ENCODE measurements around the gene POMGNT2. TPM values are rescaled to one million over a fixed set of nuclear protein-coding genes. Genes with fewer than 3 reads are reported as not detected.

The POMGNT2 gene
- total RNA-seq, 4 donors from 2014 or later: 22.4 to 39.6 (median 31.1) TPM

DNA sequence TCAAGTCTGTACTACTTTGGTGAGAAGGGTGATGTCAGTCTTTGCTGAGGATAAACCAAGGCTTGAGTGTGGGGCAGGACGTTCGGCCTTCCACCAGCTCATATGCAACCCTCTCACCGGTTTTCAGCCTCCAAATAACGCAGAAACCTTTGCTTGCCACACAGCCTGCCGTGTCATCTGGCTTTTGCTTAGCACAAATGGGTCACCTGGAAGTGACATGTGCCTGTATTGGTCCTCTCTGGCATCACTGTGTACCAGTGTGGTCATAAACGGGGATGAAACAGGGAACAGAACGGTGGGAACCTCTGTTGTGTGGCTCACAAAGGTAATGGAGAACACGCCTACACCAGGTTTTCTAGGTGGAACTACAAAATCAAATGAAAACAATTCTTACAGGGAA lies 7.1 kb downstream of the POMGNT2 start:
- peaks cover 9 to 31% (median 26%) of the 10 kb centered on the region in 4 donors for H3K4me1 ChIP-seq
- peaks cover 0 to 3% (median 0%) of the 10 kb centered on the region in 4 donors for H3K36me3 ChIP-seq
- DNase-seq (ENCODE audit: extremely low spot score): no peak
- intact Hi-C loops (cut with DNase I): no loop called here
- 92% methylated on average over 8 of the region's 8 CpGs for WGBS
- no peak overlapping the region for H3K27ac ChIP-seq (replicated peaks in 1 of 4)
- no peak overlapping the region for H3K4me3 ChIP-seq
- H3K27me3 ChIP-seq: no peaks in the 10 kb centered on the region
- TF ChIP-seq CTCF (IDR thresholded peaks at IDR 0.05) (no peak), EP300 (IDR thresholded peaks at IDR 0.05) (no peak), POLR2A (IDR thresholded peaks at IDR 0.05; ENCODE audit: low read depth) (no peak), POLR2AphosphoS5 (IDR thresholded peaks at IDR 0.05) (no peak)
- H3K9me3 ChIP-seq: no peaks in the 10 kb centered on the region

- no peak overlapping the region for H3K4me3 ChIP-seq
- no peak for TF ChIP-seq EP300 (IDR thresholded peaks at IDR 0.05)
- TF ChIP-seq CTCF (IDR thresholded peaks at IDR 0.05): no peak
- no peak for TF ChIP-seq POLR2A (IDR thresholded peaks at IDR 0.05; ENCODE audit: low read depth)
- no peak for TF ChIP-seq POLR2AphosphoS5 (IDR thresholded peaks at IDR 0.05)
- H3K27me3 ChIP-seq: no peaks in the 10 kb centered on the region
- no peaks in the 10 kb centered on the region for H3K9me3 ChIP-seq
- no peak overlapping the region for H3K27ac ChIP-seq (replicated peaks in 1 of 4)
- intact Hi-C loops (cut with DNase I): no loop called here
- peaks cover 0 to 3% (median 0%) of the 10 kb centered on the region in 4 donors for H3K36me3 ChIP-seq
- no peak for DNase-seq (ENCODE audit: extremely low spot score)
- 73% methylated on average over 5 of the region's 5 CpGs for WGBS
- peaks cover 12 to 29% (median 22%) of the 10 kb centered on the region in 4 donors for H3K4me1 ChIP-seq
These were observed 8.3 kb downstream of the POMGNT2 start for GRCh38 chr3:43097400-43098080.

GRCh38 chr3:43096761-43097160 lies 9.1 kb downstream of the POMGNT2 start:
- H3K4me3 ChIP-seq: no peak overlapping the region
- H3K27me3 ChIP-seq: no peaks in the 10 kb centered on the region
- intact Hi-C loops (cut with DNase I): no loop called here
- no peak for TF ChIP-seq CTCF (IDR thresholded peaks at IDR 0.05)
- no peak for TF ChIP-seq EP300 (IDR thresholded peaks at IDR 0.05)
- no peak for TF ChIP-seq POLR2AphosphoS5 (IDR thresholded peaks at IDR 0.05)
- no peak for TF ChIP-seq POLR2A (IDR thresholded peaks at IDR 0.05; ENCODE audit: low read depth)
- DNase-seq (ENCODE audit: extremely low spot score): no peak
- H3K9me3 ChIP-seq: no peaks in the 10 kb centered on the region
- H3K36me3 ChIP-seq: peaks cover 0 to 3% (median 0%) of the 10 kb centered on the region in 4 donors
- H3K27ac ChIP-seq (replicated peaks in 1 of 4): no peak overlapping the region
- peaks cover 12 to 36% (median 24%) of the 10 kb centered on the region in 4 donors for H3K4me1 ChIP-seq
- WGBS: 85% methylated on average over 3 of the region's 3 CpGs

DNA sequence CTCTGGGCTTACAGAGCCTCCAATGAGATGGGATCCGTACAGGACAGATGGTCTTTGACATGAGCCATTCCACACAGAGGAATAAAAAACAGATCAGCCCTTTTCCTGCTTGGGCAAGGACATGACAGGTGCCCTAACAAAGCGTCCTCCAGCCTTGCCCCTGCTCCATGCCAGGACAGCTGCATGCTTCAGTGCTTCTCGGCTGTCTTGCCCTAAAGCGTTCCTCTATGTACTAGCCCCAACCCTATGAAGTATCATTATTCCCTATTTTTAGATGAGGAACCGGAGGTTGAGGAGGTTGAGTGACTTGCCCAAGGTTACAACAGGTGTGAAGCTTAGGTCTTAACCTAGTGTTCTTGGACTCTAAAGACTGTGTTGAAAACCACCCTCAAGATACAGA lies 10.5 kb downstream of the POMGNT2 start:
- no peak overlapping the region for H3K27ac ChIP-seq (replicated peaks in 1 of 4)
- peaks cover 18 to 49% (median 36%) of the 10 kb centered on the region in 4 donors for H3K4me1 ChIP-seq
- H3K4me3 ChIP-seq: no peak overlapping the region
- 97% methylated on average over 5 of the region's 5 CpGs for WGBS
- no peaks in the 10 kb centered on the region for H3K27me3 ChIP-seq
- no peak for TF ChIP-seq EP300 (IDR thresholded peaks at IDR 0.05)
- TF ChIP-seq CTCF (IDR thresholded peaks at IDR 0.05): no peak
- TF ChIP-seq POLR2A (IDR thresholded peaks at IDR 0.05; ENCODE audit: low read depth): no peak
- no peak for TF ChIP-seq POLR2AphosphoS5 (IDR thresholded peaks at IDR 0.05)
- DNase-seq (ENCODE audit: extremely low spot score): no peak
- intact Hi-C loops (cut with DNase I): no loop called here
- no peaks in the 10 kb centered on the region for H3K9me3 ChIP-seq
- no peaks in the 10 kb centered on the region for H3K36me3 ChIP-seq

All from esophagus muscularis mucosa (tissue), 4 donors.